Body of pancreas (tissue), 4 donors: ENCODE data around the gene NFIA.

ENCODE experiments used
- CTCF ChIP-seq, 7 experiments: fragments of 450-650 bp in 4 of 7; fragments of 200-600 bp in 3 of 7; sonication (generic) in 3 of 7; IDR thresholded peaks; one replicate each; pipeline ENCODE4 v1.5.1; 2016 to 2019; ENCODE audit warnings: antibody characterized with exemption in 7 of 7
- POLR2A ChIP-seq, 3 donors: fragments of 450-650 bp; IDR thresholded peaks; one replicate each; pipeline ENCODE4 v1.6.1; 2016; ENCODE audit warnings: antibody characterized with exemption in 3 of 3, mild to moderate bottlenecking in 2 of 3

- TF ChIP-seq CTCF (IDR thresholded peaks at IDR 0.05) (no peak), POLR2A (IDR thresholded peaks at IDR 0.05) (no peak)
Observed at GRCh38 chr1:61439234-61439633, 356.9 kb downstream of the NFIA start.
